Stimulated activated CD4-positive, alpha-beta T cell treated with anti-CD3 and anti-CD28 coated beads, Interleukin-12 subunit alpha, Interleukin-12 subunit beta, amount 100 ng/mL, for 24 hours (primary cell): ENCODE data around the gene PYDC2.
"Not testable (repeated sequence)": the region's sequence is repeated elsewhere in the genome, so short reads cannot be mapped to it uniquely, and the experiment has no call there.

ENCODE experiments used
- DNase-seq, 2 experiments: peaks; one replicate each; pipeline ENCODE4 v3.0.0-alpha.2; 2020; ENCODE audit warnings: low read depth in 2 of 2

The PYDC2 gene

GRCh38 chr3:191470080-191470479 is 9.1 kb downstream of the PYDC2 start:
- no peak for DNase-seq

GRCh38 chr3:191470545-191470944 is 9.6 kb downstream of the PYDC2 start:
- no peak for DNase-seq

GRCh38 chr3:191473661-191474198 is 12.8 kb downstream of the PYDC2 start:
- DNase-seq: no peak

GRCh38 chr3:191476066-191476772 is 15.3 kb downstream of the PYDC2 start:
- no peak for DNase-seq

GRCh38 chr3:191483994-191484393 is 23.0 kb downstream of the PYDC2 start:
- not testable (repeated sequence) for DNase-seq

GRCh38 chr3:191484461-191484860 is 23.5 kb downstream of the PYDC2 start:
- DNase-seq: no peak

- no peak for DNase-seq
Measured at GRCh38 chr3:191492601-191493000, 31.6 kb downstream of the PYDC2 start.

- no peak for DNase-seq
Measured at GRCh38 chr3:191493336-191493735, 32.4 kb downstream of the PYDC2 start.

GRCh38 chr3:191499307-191500080 is 38.5 kb downstream of the PYDC2 start:
- no peak for DNase-seq

GRCh38 chr3:191500892-191501291 is 39.9 kb downstream of the PYDC2 start:
- DNase-seq: no peak

- DNase-seq: no peak
Measured at GRCh38 chr3:191502583-191502982, 41.6 kb downstream of the PYDC2 start.

GRCh38 chr3:191509078-191509477 is 48.1 kb downstream of the PYDC2 start:
- no peak for DNase-seq
